Measurements from ENCODE around the gene MSRB3. TPM values are rescaled to one million over a fixed set of nuclear protein-coding genes. Genes with fewer than 3 reads are reported as not detected.

MSRB3 gene
- total and polyA plus RNA-seq, 2 donors (not counting 3 experiments of a cell fraction or from before 2014, with no cell fraction given) = 20.0 to 59.3 TPM

- no peak overlapping the region for H3K4me3 ChIP-seq (replicated peaks in 1 of 3; ENCODE audit: insufficient read depth in 1 of 3, low read depth in 1 of 3, low read length in 3 of 3)
- BruUV-seq (replicated peaks) = no TSS peak
Observed at GRCh38 chr12:65335021-65335714, 56.7 kb downstream of the MSRB3 start.

GRCh38 chr12:65335981-65336380, 57.5 kb downstream of the MSRB3 start:
- no peak overlapping the region for H3K9ac ChIP-seq (replicated peaks; ENCODE audit: extremely low read depth, insufficient read depth, low read length)
- H3K9me3 ChIP-seq (replicated peaks; ENCODE audit: control insufficient read depth, insufficient read depth, low read length) = no peaks in the 10 kb centered on the region
- H4K20me1 ChIP-seq (replicated peaks; ENCODE audit: control insufficient read depth, extremely low read depth, insufficient read depth, low read length) = no peaks in the 10 kb centered on the region
- no peak overlapping the region for H3K4me3 ChIP-seq (replicated peaks in 1 of 3; ENCODE audit: insufficient read depth in 1 of 3, low read depth in 1 of 3, low read length in 3 of 3)
- no peak overlapping the region for H3K27ac ChIP-seq (ENCODE audit: insufficient read depth, low read depth, low read length)
- H2AFZ ChIP-seq (ENCODE audit: low read depth, low read length) = no peak overlapping the region
- H3K4me2 ChIP-seq (ENCODE audit: insufficient read depth, low read length) = no peak overlapping the region
- no TSS peak for BruUV-seq (replicated peaks)
- dilution Hi-C loops (cut with MboI; ENCODE audit: extremely low pct_ligation_motif_present, low sequenced_read_pairs) (no loop called here), intact Hi-C loops (cut with micrococcal nuclease) (no loop called here)
- no peaks in the 10 kb centered on the region for H3K79me2 ChIP-seq (ENCODE audit: control insufficient read depth, insufficient read depth, low read length)
- TF ChIP-seq POLR2AphosphoS5 (IDR thresholded peaks at IDR 0.05; ENCODE audit: insufficient read depth, low read depth, low read length) (no peak), FOS (IDR thresholded peaks at IDR 0.05; ENCODE audit: borderline replicate concordance, insufficient read depth, low read length) (no peak), JUN (IDR thresholded peaks at IDR 0.05; ENCODE audit: borderline replicate concordance, insufficient read depth, insufficient read length, low read depth) (no peak), MYC (IDR thresholded peaks at IDR 0.05; ENCODE audit: low read depth, low read length) (no peak), EZH2 (IDR thresholded peaks at IDR 0.05; ENCODE audit: borderline replicate concordance, low read depth, low read length, severe bottlenecking) (no peak), POLR2A (IDR thresholded peaks at IDR 0.05; ENCODE audit: low read depth, low read length) (no peak), GATA2 (IDR thresholded peaks at IDR 0.05; ENCODE audit: insufficient read depth, insufficient read length, low read depth, low read length) (no peak)
- TF ChIP-seq, protein P1, sequence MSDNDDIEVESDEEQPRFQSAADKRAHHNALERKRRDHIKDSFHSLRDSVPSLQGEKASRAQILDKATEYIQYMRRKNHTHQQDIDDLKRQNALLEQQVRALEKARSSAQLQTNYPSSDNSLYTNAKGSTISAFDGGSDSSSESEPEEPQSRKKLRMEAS (IDR thresholded peaks at IDR 0.05; ENCODE audit: insufficient read depth, insufficient read length) = no peak
- TF ChIP-seq, protein P2, sequence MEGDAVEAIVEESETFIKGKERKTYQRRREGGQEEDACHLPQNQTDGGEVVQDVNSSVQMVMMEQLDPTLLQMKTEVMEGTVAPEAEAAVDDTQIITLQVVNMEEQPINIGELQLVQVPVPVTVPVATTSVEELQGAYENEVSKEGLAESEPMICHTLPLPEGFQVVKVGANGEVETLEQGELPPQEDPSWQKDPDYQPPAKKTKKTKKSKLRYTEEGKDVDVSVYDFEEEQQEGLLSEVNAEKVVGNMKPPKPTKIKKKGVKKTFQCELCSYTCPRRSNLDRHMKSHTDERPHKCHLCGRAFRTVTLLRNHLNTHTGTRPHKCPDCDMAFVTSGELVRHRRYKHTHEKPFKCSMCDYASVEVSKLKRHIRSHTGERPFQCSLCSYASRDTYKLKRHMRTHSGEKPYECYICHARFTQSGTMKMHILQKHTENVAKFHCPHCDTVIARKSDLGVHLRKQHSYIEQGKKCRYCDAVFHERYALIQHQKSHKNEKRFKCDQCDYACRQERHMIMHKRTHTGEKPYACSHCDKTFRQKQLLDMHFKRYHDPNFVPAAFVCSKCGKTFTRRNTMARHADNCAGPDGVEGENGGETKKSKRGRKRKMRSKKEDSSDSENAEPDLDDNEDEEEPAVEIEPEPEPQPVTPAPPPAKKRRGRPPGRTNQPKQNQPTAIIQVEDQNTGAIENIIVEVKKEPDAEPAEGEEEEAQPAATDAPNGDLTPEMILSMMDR (IDR thresholded peaks at IDR 0.05; ENCODE audit: extremely low read depth in 1 of 2, insufficient read depth in 1 of 2, low read depth in 1 of 2, low read length in 2 of 2) = no peak
- no peak for DNase-seq (ENCODE audit: low read depth, low spot score)
- H3K36me3 ChIP-seq (ENCODE audit: control insufficient read depth in 2 of 2, extremely low read depth in 1 of 2, insufficient read depth in 2 of 2, low read length in 2 of 2) = no peaks in the 10 kb centered on the region
- ChIA-PET POLR2A (no interaction called here), CTCF (no interaction called here)
- no peaks in the 10 kb centered on the region for H3K9me1 ChIP-seq (replicated peaks; ENCODE audit: control insufficient read depth, extremely low read depth, insufficient read depth, low read length)
- peaks cover 6% of the 10 kb centered on the region for H3K4me1 ChIP-seq (ENCODE audit: control insufficient read depth, extremely low read depth, insufficient read depth, low read length)
- H3K27me3 ChIP-seq (ENCODE audit: control insufficient read depth in 2 of 2, insufficient read depth in 2 of 2, low read length in 2 of 2) = no peaks in the 10 kb centered on the region
- FAIRE-seq = no peak

More at GRCh38 chr12:65335021-65335714, 56.7 kb downstream of the MSRB3 start:
- CTCF ChIA-PET = interaction anchor here (0.7 to 1.0 kb wide), 2 partner anchors 55 to 198 kb away, joined by 3 read pairs; no protein-coding TSS in a partner anchor
- no peaks in the 10 kb centered on the region for H3K36me3 ChIP-seq (ENCODE audit: control insufficient read depth in 2 of 2, extremely low read depth in 1 of 2, insufficient read depth in 2 of 2, low read length in 2 of 2)
- dilution Hi-C loops (cut with MboI; ENCODE audit: extremely low pct_ligation_motif_present, low sequenced_read_pairs) = no loop called here
- no peaks in the 10 kb centered on the region for H4K20me1 ChIP-seq (replicated peaks; ENCODE audit: control insufficient read depth, extremely low read depth, insufficient read depth, low read length)
- H3K27me3 ChIP-seq (ENCODE audit: control insufficient read depth in 2 of 2, insufficient read depth in 2 of 2, low read length in 2 of 2) = no peaks in the 10 kb centered on the region
- TF ChIP-seq POLR2AphosphoS5 (IDR thresholded peaks at IDR 0.05; ENCODE audit: insufficient read depth, low read depth, low read length) (no peak), FOS (IDR thresholded peaks at IDR 0.05; ENCODE audit: borderline replicate concordance, insufficient read depth, low read length) (peak; percentile 60), GATA2 (IDR thresholded peaks at IDR 0.05; ENCODE audit: insufficient read depth, insufficient read length, low read depth, low read length) (no peak), JUN (IDR thresholded peaks at IDR 0.05; ENCODE audit: borderline replicate concordance, insufficient read depth, insufficient read length, low read depth) (peak; percentile 37), EZH2 (IDR thresholded peaks at IDR 0.05; ENCODE audit: borderline replicate concordance, low read depth, low read length, severe bottlenecking) (no peak)
- no peak overlapping the region for H3K9ac ChIP-seq (replicated peaks; ENCODE audit: extremely low read depth, insufficient read depth, low read length)
- intact Hi-C loops (cut with micrococcal nuclease) = no loop called here
- peak; percentile 43 for FAIRE-seq
- no peak overlapping the region for H3K4me2 ChIP-seq (ENCODE audit: insufficient read depth, low read length)
- no peaks in the 10 kb centered on the region for H3K79me2 ChIP-seq (ENCODE audit: control insufficient read depth, insufficient read depth, low read length)
- H3K9me1 ChIP-seq (replicated peaks; ENCODE audit: control insufficient read depth, extremely low read depth, insufficient read depth, low read length) = no peaks in the 10 kb centered on the region
- H3K4me1 ChIP-seq (ENCODE audit: control insufficient read depth, extremely low read depth, insufficient read depth, low read length) = peaks cover 6% of the 10 kb centered on the region
- DNase-seq (ENCODE audit: low read depth, low spot score) = peak; percentile 40
- no peak overlapping the region for H3K27ac ChIP-seq (ENCODE audit: insufficient read depth, low read depth, low read length)
- POLR2A ChIA-PET = no interaction called here
- no peak overlapping the region for H2AFZ ChIP-seq (ENCODE audit: low read depth, low read length)
- no peaks in the 10 kb centered on the region for H3K9me3 ChIP-seq (replicated peaks; ENCODE audit: control insufficient read depth, insufficient read depth, low read length)
